ACC112 (cell line): Measurements from ENCODE around the gene DNAH8.

Experiments used
- H2AFZ ChIP-seq: fragments of 200-600 bp; sonication (generic); one replicate; pipeline ENCODE4 v1.6.0; 2017; ENCODE audit warnings: antibody characterized with exemption, low read length; ENCODE audit not compliant: unreplicated experiment
- H3K27ac ChIP-seq: fragments of 200-600 bp; sonication (generic); 2 replicates; pipeline ENCODE4 v1.5.1; 2014; ENCODE audit warnings: low read depth, mild to moderate bottlenecking, antibody characterized with exemption, low read length, moderate library complexity
- H3K27me3 ChIP-seq: fragments of 200-600 bp; sonication (generic); 2 replicates; pipeline ENCODE4 v1.6.1; 2014; ENCODE audit warnings: mild to moderate bottlenecking, antibody characterized with exemption, low read length, moderate library complexity, mixed read lengths; ENCODE audit not compliant: insufficient read depth
- H3K36me3 ChIP-seq: fragments of 200-600 bp; sonication (generic); 2 replicates; pipeline ENCODE4 v1.6.1; 2016; ENCODE audit warnings: mild to moderate bottlenecking, antibody characterized with exemption, low read length, moderate library complexity, mixed read lengths; ENCODE audit not compliant: insufficient read depth
- H3K4me1 ChIP-seq: fragments of 200-600 bp; sonication (generic); one replicate; pipeline ENCODE4 v1.6.1; 2016; ENCODE audit warnings: low read length, mixed read lengths; ENCODE audit not compliant: insufficient read depth, unreplicated experiment, control insufficient read depth
- H3K4me3 ChIP-seq: fragments of 200-600 bp; sonication (generic); 2 replicates; pipeline ENCODE4 v1.5.1; 2014; ENCODE audit warnings: mild to moderate bottlenecking, low read depth, low read length
- H3K79me2 ChIP-seq: fragments of 200-600 bp; sonication (generic); one replicate; pipeline ENCODE4 v1.6.0; 2016; ENCODE audit warnings: low read length; ENCODE audit not compliant: control insufficient read depth, unreplicated experiment, insufficient read depth

The DNAH8 gene

DNA sequence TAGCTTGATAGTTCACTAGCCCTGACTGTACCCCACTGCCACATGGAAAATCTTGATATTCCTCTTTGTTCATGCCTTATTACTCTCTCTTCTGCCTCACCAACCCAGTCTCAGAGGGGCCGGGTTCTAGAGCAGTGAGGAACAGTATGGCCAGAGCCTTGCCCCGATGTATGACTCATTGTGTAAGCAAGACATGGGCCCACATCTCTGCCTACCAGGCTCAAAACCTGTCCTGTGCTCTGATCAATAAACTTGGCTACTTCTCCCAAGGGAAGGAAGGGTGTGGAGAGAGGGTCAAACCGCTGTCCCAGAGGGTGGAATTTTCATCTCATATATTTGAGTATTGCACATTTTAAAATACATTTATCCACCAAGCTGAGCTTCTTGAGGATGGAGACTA, 91.7 kb downstream of the DNAH8 start:
- Histone ChIP-seq H2AFZ (no peak overlapping the region), H3K27ac (no peak overlapping the region), H3K79me2 (no peaks in the 10 kb centered on the region), H3K27me3 (no peaks in the 10 kb centered on the region), H3K4me3 (no peak overlapping the region), H3K4me1 (peaks cover 5% of the 10 kb centered on the region), H3K36me3 (no peaks in the 10 kb centered on the region)

DNA sequence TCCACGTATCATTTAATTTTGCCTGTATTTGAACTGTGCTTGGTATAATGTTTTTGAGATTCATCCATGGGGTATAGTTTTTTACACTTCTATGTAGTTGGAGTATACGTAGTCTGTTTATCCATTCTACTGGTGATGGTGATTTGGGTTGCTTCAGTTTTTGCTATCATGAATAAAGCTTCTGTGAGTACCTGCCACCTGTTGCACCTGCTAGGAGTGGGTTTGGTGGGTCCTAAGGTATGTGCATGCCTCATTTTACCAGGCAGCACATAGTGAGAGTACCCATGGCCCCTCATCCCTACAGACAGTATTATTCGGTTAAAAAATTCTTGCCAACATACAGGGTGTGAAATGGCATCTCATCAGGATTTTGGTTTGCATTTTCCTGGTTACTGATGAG, 92.9 kb downstream of the DNAH8 start:
- Histone ChIP-seq H3K27ac (no peak overlapping the region), H3K4me1 (peaks cover 10% of the 10 kb centered on the region), H3K4me3 (no peak overlapping the region), H3K36me3 (no peaks in the 10 kb centered on the region), H2AFZ (no peak overlapping the region), H3K27me3 (no peaks in the 10 kb centered on the region), H3K79me2 (no peaks in the 10 kb centered on the region)

DNA sequence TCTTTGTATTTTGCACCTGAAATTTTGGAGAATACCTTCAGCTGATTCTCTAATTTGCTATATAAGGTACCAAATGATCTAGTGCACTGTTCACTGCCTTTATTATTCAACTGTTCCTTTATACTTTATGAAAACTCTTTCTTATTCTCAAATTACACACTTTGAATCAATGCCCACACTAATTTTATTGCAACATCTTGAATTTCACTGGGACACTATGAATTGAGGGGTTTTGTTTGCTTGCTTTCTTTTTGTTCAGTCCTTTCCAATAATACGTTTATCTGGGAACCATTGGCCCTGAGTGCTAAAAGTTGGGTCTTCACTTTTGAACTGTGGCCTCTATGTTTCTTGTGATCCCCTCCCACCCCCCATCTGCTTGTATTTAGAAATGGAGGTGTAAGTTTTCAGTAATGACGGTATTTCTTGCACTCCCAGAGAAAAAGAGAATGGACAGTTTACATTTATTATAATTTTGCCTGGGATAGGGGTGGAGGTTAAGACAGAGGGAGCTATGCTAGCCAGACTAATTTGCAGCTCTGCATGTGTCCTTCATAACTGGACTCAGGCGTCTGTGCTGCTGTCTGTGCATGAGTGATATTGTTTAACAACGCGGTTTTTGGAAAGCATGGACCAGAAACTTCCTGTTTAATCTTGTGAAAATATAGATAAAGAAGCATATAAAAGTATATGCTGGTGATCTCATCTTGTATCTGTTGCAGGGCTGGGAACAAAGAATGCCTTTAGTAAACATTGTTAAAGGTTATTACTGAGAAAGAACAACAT, 98.1 kb downstream of the DNAH8 start:
- Histone ChIP-seq H3K4me3 (0 out of 2 replicates have a peak overlapping the region, but pooled peaks have one; percentile 32), H3K27ac (no peak overlapping the region), H3K27me3 (no peaks in the 10 kb centered on the region), H3K36me3 (no peaks in the 10 kb centered on the region), H2AFZ (peak overlapping the region; percentile 61), H3K79me2 (no peaks in the 10 kb centered on the region), H3K4me1 (peaks cover 11% of the 10 kb centered on the region)

DNA sequence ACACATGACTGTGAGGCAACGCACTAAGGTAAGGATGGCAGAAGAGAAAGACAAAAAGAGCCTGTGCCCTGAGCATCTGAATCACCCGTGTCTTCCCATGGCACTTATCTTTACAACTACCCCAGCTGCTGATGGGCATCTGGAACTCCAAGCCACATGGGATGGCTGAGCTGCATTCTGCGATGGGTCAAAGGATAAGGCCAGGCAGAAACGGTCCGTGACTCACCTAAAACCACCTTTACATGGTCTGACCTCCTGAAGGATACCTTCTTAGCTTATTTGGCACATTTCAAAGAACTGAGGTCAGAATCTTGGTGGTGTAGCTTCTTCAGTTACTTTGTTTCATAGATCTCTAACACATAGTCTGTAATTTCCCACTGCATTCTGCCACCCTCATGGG, 99.7 kb downstream of the DNAH8 start:
- Histone ChIP-seq H3K4me3 (no peak overlapping the region), H2AFZ (no peak overlapping the region), H3K36me3 (no peaks in the 10 kb centered on the region), H3K4me1 (peaks cover 11% of the 10 kb centered on the region), H3K27me3 (peaks cover 11% of the 10 kb centered on the region), H3K79me2 (no peaks in the 10 kb centered on the region), H3K27ac (no peak overlapping the region)

DNA sequence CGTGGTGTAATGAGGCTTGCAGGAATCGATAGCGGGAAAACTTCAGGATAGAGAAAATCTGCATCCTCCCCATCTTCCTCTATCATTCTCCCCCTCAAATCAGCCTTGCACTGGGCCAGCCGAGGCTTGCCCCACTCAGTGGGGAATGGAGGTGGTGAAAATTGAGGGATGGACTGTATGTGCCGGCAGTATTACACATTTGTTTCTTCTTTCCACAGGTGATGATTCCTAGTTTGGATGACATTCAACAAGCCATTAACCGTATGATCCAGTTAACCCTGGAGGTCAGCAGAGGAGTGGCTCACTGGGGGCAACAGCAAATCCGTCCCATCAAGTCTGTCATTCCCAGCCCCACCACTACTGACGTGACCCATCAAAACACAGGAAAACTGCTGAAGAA, 100.1 kb downstream of the DNAH8 start:
- Histone ChIP-seq H3K4me1 (peaks cover 11% of the 10 kb centered on the region), H3K27ac (no peak overlapping the region), H3K36me3 (no peaks in the 10 kb centered on the region), H3K4me3 (no peak overlapping the region), H2AFZ (no peak overlapping the region), H3K79me2 (no peaks in the 10 kb centered on the region), H3K27me3 (peaks cover 11% of the 10 kb centered on the region)

DNA sequence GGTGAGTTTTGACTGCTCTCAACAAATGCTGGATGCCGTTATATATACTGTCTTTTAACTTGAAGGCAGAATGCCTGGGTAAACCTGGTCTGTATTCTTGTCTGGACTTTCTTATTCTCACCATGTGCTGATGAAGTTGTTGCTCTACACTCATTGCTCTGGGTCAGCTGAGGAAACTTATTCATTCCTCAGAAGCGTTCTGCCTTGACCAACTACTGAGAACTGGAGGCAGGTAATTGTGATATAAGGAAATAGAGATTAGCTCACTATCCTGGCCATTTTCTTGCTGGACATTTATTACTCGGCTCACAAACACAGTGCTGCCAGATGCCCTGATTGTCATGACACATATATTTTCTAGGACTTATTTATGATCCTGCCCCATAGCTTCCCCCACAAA, 103.6 kb downstream of the DNAH8 start:
- peaks cover under 1% of the 10 kb centered on the region for H3K4me1 ChIP-seq
- H3K27me3 ChIP-seq = peaks cover 23% of the 10 kb centered on the region
- H2AFZ ChIP-seq = no peak overlapping the region
- H3K79me2 ChIP-seq = no peaks in the 10 kb centered on the region
- H3K36me3 ChIP-seq = no peaks in the 10 kb centered on the region
- H3K4me3 ChIP-seq = no peak overlapping the region
- no peak overlapping the region for H3K27ac ChIP-seq

DNA sequence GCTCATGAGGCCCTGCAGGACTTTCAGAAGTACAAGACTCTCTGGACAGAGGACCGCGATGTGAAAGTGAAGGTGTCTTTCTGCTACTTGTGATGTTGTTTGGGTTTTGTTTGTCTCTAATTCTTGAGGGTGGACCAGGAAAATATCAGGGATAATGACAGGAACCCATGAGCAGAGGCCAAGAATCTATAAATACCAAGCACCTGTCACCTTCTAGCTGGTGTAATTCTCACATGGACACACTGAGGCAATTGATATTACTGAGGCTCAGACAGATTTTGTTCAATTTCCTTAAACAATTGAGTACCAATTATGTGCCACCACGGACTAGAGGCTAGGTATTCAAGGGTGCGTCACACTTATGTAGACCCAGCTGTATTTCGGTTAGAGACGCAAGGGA, 107.9 kb downstream of the DNAH8 start:
- Histone ChIP-seq H3K27me3 (peaks cover 33% of the 10 kb centered on the region), H2AFZ (no peak overlapping the region), H3K27ac (no peak overlapping the region), H3K79me2 (no peaks in the 10 kb centered on the region), H3K4me3 (no peak overlapping the region), H3K4me1 (no peaks in the 10 kb centered on the region), H3K36me3 (no peaks in the 10 kb centered on the region)

DNA sequence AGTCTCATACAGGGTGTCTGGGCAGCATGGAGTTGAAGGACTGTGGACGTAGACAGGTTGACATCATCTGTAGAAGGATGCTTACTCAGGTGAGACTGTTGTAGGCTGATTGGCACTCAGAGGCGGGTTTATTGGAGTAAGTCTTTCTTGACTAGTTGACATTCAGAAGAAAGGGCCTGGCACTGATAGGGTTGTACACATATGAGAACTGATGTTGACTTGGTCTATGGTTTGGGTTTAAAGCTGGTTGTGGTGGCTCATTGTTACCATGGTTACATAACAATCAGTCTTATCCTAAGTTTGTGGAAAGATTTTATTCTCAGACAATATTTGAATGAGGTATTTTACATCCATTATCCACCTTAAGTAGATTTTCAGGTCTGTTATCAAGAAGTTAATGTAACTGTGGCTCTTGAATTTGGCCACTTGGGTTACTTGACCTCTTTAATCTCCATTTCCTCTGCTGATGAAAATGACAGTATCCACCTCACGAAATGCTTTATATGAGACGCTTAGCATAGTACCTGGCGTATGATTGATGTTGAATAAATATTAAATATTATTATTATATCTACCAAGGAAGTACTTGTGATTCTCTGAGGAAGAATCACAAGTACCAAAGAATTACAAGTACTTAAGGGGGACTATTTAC, 109.3 kb downstream of the DNAH8 start:
- Histone ChIP-seq H3K27ac (no peak overlapping the region), H3K27me3 (peaks cover 23% of the 10 kb centered on the region), H3K79me2 (no peaks in the 10 kb centered on the region), H3K4me1 (no peaks in the 10 kb centered on the region), H2AFZ (no peak overlapping the region), H3K4me3 (no peak overlapping the region), H3K36me3 (no peaks in the 10 kb centered on the region)

DNA sequence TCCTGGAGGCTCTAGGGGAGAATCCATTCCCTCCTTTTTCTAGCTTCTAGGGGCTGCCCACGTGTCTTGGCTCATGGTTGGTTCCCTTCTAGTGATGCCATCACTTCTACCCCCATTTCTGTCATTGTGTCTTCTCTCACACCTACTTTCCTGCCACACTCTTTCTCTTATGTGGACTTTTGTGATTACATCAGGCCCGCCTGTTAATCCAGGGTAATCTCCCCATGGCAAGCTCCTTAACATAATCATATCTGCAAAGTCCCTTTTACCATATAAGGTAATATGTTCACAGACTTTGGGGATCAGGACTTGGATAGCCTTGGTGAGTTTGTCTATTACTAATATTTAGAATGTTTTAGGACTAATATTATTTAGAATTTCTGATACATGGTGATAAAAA, 111.9 kb downstream of the DNAH8 start:
- H3K27me3 ChIP-seq = peaks cover 16% of the 10 kb centered on the region; the same call in 1 of the 2 replicates
- H3K4me1 ChIP-seq = no peaks in the 10 kb centered on the region
- no peak overlapping the region for H2AFZ ChIP-seq
- H3K4me3 ChIP-seq = no peak overlapping the region
- H3K36me3 ChIP-seq = no peaks in the 10 kb centered on the region
- no peak overlapping the region for H3K27ac ChIP-seq
- no peaks in the 10 kb centered on the region for H3K79me2 ChIP-seq

DNA sequence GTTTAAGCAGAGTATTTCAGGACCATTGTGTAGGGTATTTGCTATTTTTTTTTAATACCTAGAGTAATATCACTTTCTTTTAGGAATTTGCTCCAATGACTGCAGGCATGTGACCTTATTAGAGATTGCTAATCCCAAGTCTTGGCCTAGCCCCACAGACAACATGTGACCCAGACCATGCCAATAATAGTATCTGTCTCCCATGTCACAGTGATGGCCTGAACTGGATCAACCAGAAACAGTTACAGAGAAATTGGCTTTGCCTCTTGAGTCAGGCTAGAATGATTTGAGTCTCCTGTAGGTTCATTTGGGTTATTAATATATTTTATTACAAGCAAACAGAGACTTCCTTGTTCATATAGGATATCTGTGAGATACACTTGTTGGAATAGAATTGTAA, 116.8 kb downstream of the DNAH8 start:
- Histone ChIP-seq H2AFZ (no peak overlapping the region), H3K4me3 (no peak overlapping the region), H3K36me3 (no peaks in the 10 kb centered on the region), H3K27ac (no peak overlapping the region), H3K79me2 (no peaks in the 10 kb centered on the region), H3K4me1 (no peaks in the 10 kb centered on the region), H3K27me3 (0 out of 2 replicates have a peak, but pooled peaks cover under 1% of the 10 kb centered on the region)

DNA sequence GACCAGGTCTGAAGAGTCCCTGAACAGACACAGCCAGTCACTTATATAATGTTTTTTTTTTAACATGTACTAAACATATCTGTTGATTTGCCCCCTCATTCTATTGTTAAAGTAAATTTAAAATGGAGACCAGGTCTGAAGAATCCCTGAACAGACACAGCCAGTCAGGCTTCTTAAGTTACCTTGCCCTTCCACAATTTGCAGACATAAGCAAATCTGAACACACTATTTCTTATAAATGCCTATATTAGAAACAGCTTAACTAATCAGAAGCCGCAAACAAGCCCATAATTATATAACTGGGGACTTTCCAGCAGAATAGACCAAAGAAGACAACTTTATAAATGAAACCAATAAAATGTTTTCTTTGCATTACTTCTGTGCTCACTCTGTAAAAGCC, 118.2 kb downstream of the DNAH8 start:
- Histone ChIP-seq H3K4me3 (no peak overlapping the region), H2AFZ (no peak overlapping the region), H3K27ac (no peak overlapping the region), H3K4me1 (no peaks in the 10 kb centered on the region), H3K79me2 (no peaks in the 10 kb centered on the region), H3K36me3 (no peaks in the 10 kb centered on the region), H3K27me3 (no peaks in the 10 kb centered on the region)
